IMR-90 (cell line): ENCODE measurements around the gene RASD2. TPM values are rescaled to one million over a fixed set of nuclear protein-coding genes. Genes with fewer than 3 reads are reported as not detected.

Source experiments
- ATAC-seq: fragments of 200-7000 bp; cut with Tn5 transposase; 2 replicates; pipeline ENCODE4 v1.9.1; 2020; ENCODE audit warnings: low read depth, mild to moderate bottlenecking, moderate library complexity
- BruUV-seq: library from RNA; stranded (reverse); fragments of 400-500 nt; replicated peaks from 2 replicates; lab custom pipeline; 2021; lab: Mats Ljungman, UMichigan
- CTCF ChIA-PET: fragments of 300-600 bp; formaldehyde crosslinking; extraction: SDS; loops from one replicate; lab custom pipeline; 2021; ENCODE audit warnings: antibody characterized with exemption; lab: Yijun Ruan, JAX
- POLR2A ChIA-PET: fragments of 300-600 bp; sonication (Branson Sonifier 250); formaldehyde crosslinking; loops from one replicate; lab custom pipeline; 2022; ENCODE audit warnings: antibody characterized with exemption; ENCODE audit not compliant: unreplicated experiment; lab: Charles Lee
- DNase-seq: peaks from one replicate; pipeline ENCODE4 v3.0.0; 2013
- H2AFZ ChIP-seq: replicated peaks from 2 replicates; pipeline ENCODE3; 2013; ENCODE audit warnings: low read length, mild to moderate bottlenecking; ENCODE audit not compliant: poor library complexity
- H2AK5ac ChIP-seq: 2 replicates; pipeline ENCODE4 v1.6.1; 2013; ENCODE audit warnings: low read depth, low read length, inconsistent platforms
- H2AK9ac ChIP-seq: replicated peaks from 2 replicates; pipeline ENCODE3; 2013; ENCODE audit warnings: mild to moderate bottlenecking, low read depth, low read length, moderate library complexity; ENCODE audit not compliant: poor library complexity
- H2BK120ac ChIP-seq: 2 replicates; pipeline ENCODE4 v1.6.1; 2013; ENCODE audit warnings: low read depth, low read length, inconsistent platforms
- H2BK15ac ChIP-seq: 3 replicates; pipeline ENCODE4 v1.6.1; 2013; ENCODE audit warnings: low read depth, low read length, inconsistent platforms
- H2BK20ac ChIP-seq: 2 replicates; pipeline ENCODE4 v1.6.1; 2013; ENCODE audit warnings: low read depth, mild to moderate bottlenecking, inconsistent platforms, low read length, moderate library complexity
- H2BK5ac ChIP-seq: 2 replicates; pipeline ENCODE4 v1.6.1; 2013; ENCODE audit warnings: mild to moderate bottlenecking, low read depth, low read length, inconsistent platforms; ENCODE audit not compliant: poor library complexity, severe bottlenecking
- H3K14ac ChIP-seq: replicated peaks from 2 replicates; pipeline ENCODE4 v1.6.1; 2013; ENCODE audit warnings: low read depth, low read length, inconsistent platforms
- H3K18ac ChIP-seq: 2 replicates; pipeline ENCODE4 v1.6.1; 2013; ENCODE audit warnings: low read depth, low read length, control low read depth
- H3K23ac ChIP-seq: 2 replicates; pipeline ENCODE4 v1.6.1; 2013; ENCODE audit warnings: low read depth, low read length, inconsistent platforms
- H3K27ac ChIP-seq: 2 replicates; pipeline ENCODE4 v1.5.1; 2013; ENCODE audit warnings: mild to moderate bottlenecking, control low read depth, low read length; ENCODE audit not compliant: insufficient read depth
- H3K27me3 ChIP-seq: 2 replicates; pipeline ENCODE4 v1.6.1; 2013; ENCODE audit warnings: low read length; ENCODE audit not compliant: control insufficient read depth, insufficient read depth
- H3K36me3 ChIP-seq: 2 replicates; pipeline ENCODE4 v1.6.1; 2013; ENCODE audit warnings: low read length, mixed read lengths; ENCODE audit not compliant: control insufficient read depth, insufficient read depth
- H3K4ac ChIP-seq: 2 replicates; pipeline ENCODE4 v1.6.1; 2013; ENCODE audit warnings: low read depth, low read length, inconsistent platforms
- H3K4me1 ChIP-seq: 2 replicates; pipeline ENCODE4 v1.6.1; 2013; ENCODE audit warnings: low read length, mixed read lengths; ENCODE audit not compliant: control insufficient read depth, insufficient read depth
- H3K4me2 ChIP-seq: 2 replicates; pipeline ENCODE4 v1.6.1; 2013; ENCODE audit warnings: low read depth, mild to moderate bottlenecking, control low read depth, low read length, moderate library complexity
- H3K4me3 ChIP-seq: 2 replicates; pipeline ENCODE4 v1.5.1; 2013; ENCODE audit warnings: low read depth, mild to moderate bottlenecking, control low read depth, low read length, moderate library complexity; ENCODE audit not compliant: insufficient read depth
- H3K56ac ChIP-seq: 2 replicates; pipeline ENCODE4 v1.6.1; 2013; ENCODE audit warnings: low read length, inconsistent platforms; ENCODE audit not compliant: insufficient read depth; ENCODE audit errors: extremely low read depth
- H3K79me1 ChIP-seq, 2 experiments: 2 replicates each; pipeline ENCODE4 v1.6.1; 2013; ENCODE audit warnings: low read length in 2 of 2, inconsistent platforms in 1 of 2, low read depth in 1 of 2
- H3K9ac ChIP-seq: 2 replicates; pipeline ENCODE4 v1.6.1; 2013; ENCODE audit warnings: low read depth, low read length, control low read depth
- H3K9me1 ChIP-seq: 2 replicates; pipeline ENCODE4 v1.6.1; 2013; ENCODE audit warnings: low read length, inconsistent platforms; ENCODE audit not compliant: insufficient read depth
- H3K9me3 ChIP-seq: 2 replicates; pipeline ENCODE4 v1.6.1; 2013; ENCODE audit warnings: low read length; ENCODE audit not compliant: control insufficient read depth, insufficient read depth
- H4K20me1 ChIP-seq: 2 replicates; pipeline ENCODE4 v1.6.1; 2013; ENCODE audit warnings: low read length, inconsistent platforms; ENCODE audit not compliant: insufficient read depth
- H4K5ac ChIP-seq: 2 replicates; pipeline ENCODE4 v1.6.1; 2013; ENCODE audit warnings: mild to moderate bottlenecking, low read depth, low read length, control low read depth
- H4K8ac ChIP-seq, 2 experiments: 2 replicates each; pipeline ENCODE4 v1.6.1; 2013; ENCODE audit warnings: low read depth in 2 of 2, low read length in 2 of 2, control low read depth in 1 of 2, inconsistent platforms in 1 of 2
- H4K91ac ChIP-seq: 2 replicates; pipeline ENCODE4 v1.6.1; 2013; ENCODE audit warnings: low read depth, low read length, inconsistent platforms; ENCODE audit not compliant: insufficient read depth
- BHLHE40 ChIP-seq: fragments of 150-350 bp; IDR thresholded peaks from 2 replicates; pipeline ENCODE4 v1.6.1; 2016; ENCODE audit warnings: mild to moderate bottlenecking, low read depth, low read length
- FOS ChIP-seq: fragments of 150-350 bp; IDR thresholded peaks from 2 replicates; pipeline ENCODE4 v1.6.1; 2016; ENCODE audit warnings: low read depth, low read length
- MAFK ChIP-seq: IDR thresholded peaks from 2 replicates; pipeline ENCODE4 v1.6.1; 2012; ENCODE audit warnings: low read depth, low read length, improper control_type of control experiment
- MXI1 ChIP-seq: IDR thresholded peaks from 2 replicates; pipeline ENCODE4 v1.6.1; 2012; ENCODE audit warnings: low read depth, mild to moderate bottlenecking, low read length, moderate library complexity, borderline replicate concordance
- NFE2L2 ChIP-seq: fragments of 150-350 bp; IDR thresholded peaks from 2 replicates; pipeline ENCODE4 v1.6.1; 2016; ENCODE audit warnings: low read depth, mild to moderate bottlenecking, low read length
- POLR2A ChIP-seq: IDR thresholded peaks from 2 replicates; pipeline ENCODE4 v1.6.1; 2012; ENCODE audit warnings: mild to moderate bottlenecking, low read depth, low read length
- RAD21 ChIP-seq: IDR thresholded peaks from 2 replicates; pipeline ENCODE4 v1.6.1; 2012; ENCODE audit warnings: low read length, improper control_type of control experiment
- RCOR1 ChIP-seq: IDR thresholded peaks from 2 replicates; pipeline ENCODE4 v1.6.1; 2012; ENCODE audit warnings: mild to moderate bottlenecking, low read length, improper control_type of control experiment; ENCODE audit not compliant: insufficient replicate concordance
- SMC3 ChIP-seq: fragments of 150-350 bp; IDR thresholded peaks from 2 replicates; pipeline ENCODE4 v1.6.1; 2016; ENCODE audit warnings: low read depth, mild to moderate bottlenecking, antibody characterized with exemption, low read length, moderate library complexity
- USF2 ChIP-seq: fragments of 150-350 bp; IDR thresholded peaks from 2 replicates; pipeline ENCODE4 v1.6.1; 2017; ENCODE audit warnings: mild to moderate bottlenecking, antibody characterized with exemption, low read length, low read depth
- WGBS, 2 experiments: methylation state at CpG; one replicate each; pipeline versions ENCODE4 v1.1.5 to v1.1.7; 2013; ENCODE audit warnings: missing lambda C conversion rate in 2 of 2; ENCODE audit not compliant: insufficient read length in 1 of 2; ENCODE audit errors: extremely low coverage in 2 of 2; 5-methylcytosine and 5-hydroxymethylcytosine counted together
- dilution Hi-C: fragments of 300-500 bp; cut with HindIII; formaldehyde crosslinking; loops from one replicate; pipeline ENCODE4 v1.14.3; 2018; ENCODE audit warnings: low sequenced_read_pairs; ENCODE audit not compliant: unreplicated experiment
- in situ Hi-C: fragments of 300-500 bp; cut with MboI; formaldehyde crosslinking; loops from 3 replicates; pipeline ENCODE4 v1.14.3; 2019; ENCODE audit warnings: low sequenced_read_pairs, inconsistent platforms, mixed read lengths
- intact Hi-C: fragments of 100-400 bp; cut with micrococcal nuclease; formaldehyde crosslinking; loops from 2 replicates; pipeline ENCODE4 v1.10.0; 2022
- polyA plus RNA-seq, 3 experiments: library from polyadenylated mRNA; depleted of rRNA; stranded (reverse); fragments of >200 nt; gene quantifications; 2 replicates each; pipeline ENCODE4 v1.2.3, GENCODE V29; 2012; ENCODE audit warnings: low replicate concordance in 1 of 3
- total RNA-seq: library from RNA; depleted of rRNA; stranded (reverse); fragments of >200 nt; gene quantifications from 2 replicates; pipeline ENCODE4 v1.2.3, GENCODE V29; 2012

Gene RASD2
- total and polyA plus RNA-seq, 2 of the 4 experiments (the other 2 are of a cell fraction), result under 0.01 to 0.32 TPM

- Histone ChIP-seq H3K4ac (no peak overlapping the region), H4K20me1 (no peaks in the 10 kb centered on the region), H3K4me2 (no peak overlapping the region), H4K8ac (no peak overlapping the region), H3K27ac (no peak overlapping the region), H4K5ac (no peak overlapping the region), H2AK9ac (no peak overlapping the region), H3K4me1 (peaks cover 4% of the 10 kb centered on the region), H3K18ac (no peak overlapping the region), H3K36me3 (no peaks in the 10 kb centered on the region), H2BK15ac (no peak overlapping the region), H4K91ac (no peak overlapping the region), H3K79me1 (no peaks in the 10 kb centered on the region), H3K9me3 (no peaks in the 10 kb centered on the region), H3K27me3 (peaks cover 14% of the 10 kb centered on the region), H2AK5ac (no peak overlapping the region), H2BK5ac (no peak overlapping the region), H2BK120ac (no peak overlapping the region), H3K9me1 (no peaks in the 10 kb centered on the region), H3K9ac (no peak overlapping the region), H3K56ac (no peak overlapping the region), H3K23ac (no peak overlapping the region), H2BK20ac (no peak overlapping the region), H2AFZ (peak overlapping the region; percentile 23), H3K14ac (no peak overlapping the region), H3K4me3 (no peak overlapping the region)
- in situ Hi-C loops, result no loop called here
- 85% methylated on average over 10 of the region's 19 CpGs; no CpG with 5 or more reads in 1 of the 2 experiments for WGBS, 2 experiments
- intact Hi-C loops, result no loop called here
- BruUV-seq, result no TSS peak
- dilution Hi-C loops, result no loop called here
- DNase-seq, result no peak
- TF ChIP-seq RAD21 (no peak), BHLHE40 (no peak), RCOR1 (no peak), SMC3 (no peak), MAFK (no peak), MXI1 (no peak), POLR2A (no peak), USF2 (no peak), NFE2L2 (no peak), FOS (no peak)
- CTCF ChIA-PET, result interaction anchor here (0.6 kb wide), 1 partner anchor 174 kb away, joined by 3 read pairs; no protein-coding TSS in a partner anchor
- ATAC-seq, result no peak
- POLR2A ChIA-PET, result no interaction called here
Measured at GRCh38 chr22:35578836-35579575, 38.4 kb downstream of the RASD2 start.
